NAMALWA (cell line): Measurements from ENCODE around the gene TNFRSF19.

Experiments used
- DNase-seq: peaks from one replicate; pipeline ENCODE4 v3.0.0-alpha.2; 2015; ENCODE audit warnings: low spot score

The TNFRSF19 gene

GRCh38 chr13:23628765-23629565, 58.8 kb downstream of the TNFRSF19 start:
- DNase-seq = no peak

GRCh38 chr13:23629566-23630272, 59.5 kb downstream of the TNFRSF19 start:
- DNase-seq = no peak

- no peak for DNase-seq
These were observed 60.3 kb downstream of the TNFRSF19 start for GRCh38 chr13:23630349-23631093.

- DNase-seq = no peak
These were observed 61.3 kb downstream of the TNFRSF19 start for GRCh38 chr13:23631311-23632047.

- no peak for DNase-seq
These were observed 61.9 kb downstream of the TNFRSF19 start for GRCh38 chr13:23632048-23632582.

- no peak for DNase-seq
These were observed 62.5 kb downstream of the TNFRSF19 start for GRCh38 chr13:23632741-23633140.

- DNase-seq = no peak
These were observed 64.7 kb downstream of the TNFRSF19 start for GRCh38 chr13:23634897-23635296.

- no peak for DNase-seq
These were observed 66.1 kb downstream of the TNFRSF19 start for GRCh38 chr13:23636360-23636759.

- DNase-seq = no peak
These were observed 67.6 kb downstream of the TNFRSF19 start for GRCh38 chr13:23637829-23638228.

GRCh38 chr13:23639674-23640073, 69.5 kb downstream of the TNFRSF19 start:
- no peak for DNase-seq

GRCh38 chr13:23642110-23642509, 71.9 kb downstream of the TNFRSF19 start:
- no peak for DNase-seq

- DNase-seq = no peak
These were observed 73.3 kb downstream of the TNFRSF19 start for GRCh38 chr13:23643338-23644125.

GRCh38 chr13:23644126-23644419, 73.9 kb downstream of the TNFRSF19 start:
- no peak for DNase-seq

- DNase-seq = no peak
These were observed 74.4 kb downstream of the TNFRSF19 start for GRCh38 chr13:23644527-23645138.

GRCh38 chr13:23645851-23646250, 75.6 kb downstream of the TNFRSF19 start:
- DNase-seq = no peak

GRCh38 chr13:23651439-23651838, 81.2 kb downstream of the TNFRSF19 start:
- no peak for DNase-seq

- no peak for DNase-seq
These were observed 81.7 kb downstream of the TNFRSF19 start for GRCh38 chr13:23651887-23652286.

- no peak for DNase-seq
These were observed 82.9 kb downstream of the TNFRSF19 start for GRCh38 chr13:23652909-23653726.
